ENCODE measurements around the gene RBM22. TPM values are rescaled to one million over a fixed set of nuclear protein-coding genes. Genes with fewer than 3 reads are reported as not detected.

The RBM22 gene
- total and polyA plus RNA-seq, 4 donors, result 27.2 to 49.9 (median 38.6) TPM

GRCh38 chr5:150642567-150642927 is 58.3 kb downstream of the RBM22 start:
- H3K4me3 ChIP-seq, result no peak overlapping the region
- no peak for TF ChIP-seq CTCF (IDR thresholded peaks at IDR 0.05; ENCODE audit: control extremely low read depth, extremely low read depth)

GRCh38 chr5:150641824-150642566 is 58.9 kb downstream of the RBM22 start:
- Histone ChIP-seq H3K9ac (ENCODE audit: insufficient read depth in 1 of 2, low read length in 2 of 2) (no peak overlapping the region), H3K27ac (ENCODE audit: low read depth in 1 of 2, low read length in 1 of 2) (peak overlapping the region; percentile 86 to 94), H3K4me3 (no peak overlapping the region), H3K36me3 (ENCODE audit: control insufficient read depth in 4 of 4, insufficient read depth in 4 of 4, low read length in 4 of 4) (no peaks in the 10 kb centered on the region), H3K27me3 (ENCODE audit: control insufficient read depth in 3 of 3, insufficient read depth in 3 of 3, low read length in 2 of 3) (no peaks in the 10 kb centered on the region), H3K4me1 (ENCODE audit: control insufficient read depth in 5 of 5, insufficient read depth in 5 of 5, low read length in 5 of 5) (peaks cover 24 to 64% (median 49%) of the 10 kb centered on the region in 5 donors), H3K9me3 (ENCODE audit: control insufficient read depth in 4 of 4, insufficient read depth in 3 of 4, low read length in 3 of 4) (no peaks in the 10 kb centered on the region)
- WGBS, 2 donors, result 65 to 86% methylated on average over 5 of the region's 5 CpGs
- ATAC-seq (ENCODE audit: insufficient read depth, low FRiP score) (no peak), DNase-seq (no peak)
- no peak for TF ChIP-seq CTCF (IDR thresholded peaks at IDR 0.05; ENCODE audit: control extremely low read depth, extremely low read depth)

More at GRCh38 chr5:150642567-150642927, 58.3 kb downstream of the RBM22 start:
- Histone ChIP-seq H3K27ac (ENCODE audit: low read depth in 1 of 2, low read length in 1 of 2) (peak overlapping the region; percentile 86 to 94), H3K36me3 (ENCODE audit: control insufficient read depth in 4 of 4, insufficient read depth in 4 of 4, low read length in 4 of 4) (no peaks in the 10 kb centered on the region), H3K9ac (ENCODE audit: insufficient read depth in 1 of 2, low read length in 2 of 2) (peak overlapping the region in 1 of 2 donors; percentile 35), H3K27me3 (ENCODE audit: control insufficient read depth in 3 of 3, insufficient read depth in 3 of 3, low read length in 2 of 3) (no peaks in the 10 kb centered on the region), H3K4me1 (ENCODE audit: control insufficient read depth in 5 of 5, insufficient read depth in 5 of 5, low read length in 5 of 5) (peaks cover 24 to 62% (median 52%) of the 10 kb centered on the region in 5 donors), H3K9me3 (ENCODE audit: control insufficient read depth in 4 of 4, insufficient read depth in 3 of 4, low read length in 3 of 4) (no peaks in the 10 kb centered on the region)
- 42 to 69% methylated on average over 5 of the region's 5 CpGs for WGBS, 2 donors
- peak; percentile 86 to 91 (median 88) for DNase-seq
- ATAC-seq (ENCODE audit: insufficient read depth, low FRiP score), result peak; percentile 10

- Histone ChIP-seq H3K27me3 (ENCODE audit: control insufficient read depth in 3 of 3, insufficient read depth in 3 of 3, low read length in 2 of 3) (no peaks in the 10 kb centered on the region), H3K4me3 (peak overlapping the region; percentile 11), H3K4me1 (ENCODE audit: control insufficient read depth in 5 of 5, insufficient read depth in 5 of 5, low read length in 5 of 5) (peaks cover 26 to 71% (median 49%) of the 10 kb centered on the region in 5 donors), H3K36me3 (ENCODE audit: control insufficient read depth in 4 of 4, insufficient read depth in 4 of 4, low read length in 4 of 4) (no peaks in the 10 kb centered on the region), H3K9ac (ENCODE audit: insufficient read depth in 1 of 2, low read length in 2 of 2) (peak overlapping the region in 1 of 2 donors; percentile 30), H3K9me3 (ENCODE audit: control insufficient read depth in 4 of 4, insufficient read depth in 3 of 4, low read length in 3 of 4) (no peaks in the 10 kb centered on the region), H3K27ac (ENCODE audit: low read depth in 1 of 2, low read length in 1 of 2) (peak overlapping the region; percentile 86 to 94)
- no peak for TF ChIP-seq CTCF (IDR thresholded peaks at IDR 0.05; ENCODE audit: control extremely low read depth, extremely low read depth)
- 46 to 71% methylated on average over 9 of the region's 9 CpGs for WGBS, 2 donors
- ATAC-seq (ENCODE audit: insufficient read depth, low FRiP score), result peak; percentile 15
- DNase-seq, result no peak
These were observed 59.8 kb downstream of the RBM22 start for GRCh38 chr5:150641006-150641570.

Other genes with a start within 250 kb of the RBM22 start
- gene NDST1, start 192.9 kb downstream of the RBM22 start, total RNA-seq, result 100 to 1,000 TPM in 1 of 2 donors, 10 to 100 TPM in 1; 71.6 to 145 TPM
- gene NDST1, start 192.9 kb downstream of the RBM22 start, polyA plus RNA-seq, result 10 to 100 TPM; 45.6 to 49.8 TPM
- 100 to 1,000 TPM in 1 of 2 donors, 10 to 100 TPM in 1; 10.3 to 111 TPM for gene SYNPO, start 60.4 kb downstream of the RBM22 start, total RNA-seq
- 10 to 100 TPM; 41.0 to 43.8 TPM for gene SYNPO, start 60.4 kb downstream of the RBM22 start, polyA plus RNA-seq
- 1 to 10 TPM in 1 of 2 donors, under 1 TPM in 1; 0.55 to 2.4 TPM for gene MYOZ3, start 39.8 kb downstream of the RBM22 start, total RNA-seq
- under 1 TPM; 0.39 to 0.40 TPM for gene MYOZ3, start 39.8 kb downstream of the RBM22 start, polyA plus RNA-seq
- gene DCTN4, start 58.0 kb upstream of the RBM22 start, total RNA-seq, result 100 to 1,000 TPM in 1 of 2 donors, 10 to 100 TPM in 1; 69.1 to 105 TPM
- gene DCTN4, start 58.0 kb upstream of the RBM22 start, polyA plus RNA-seq, result 10 to 100 TPM; 21.2 to 27.1 TPM
- gene SMIM3, start 77.7 kb upstream of the RBM22 start, total RNA-seq, result 10 to 100 TPM; 14.3 to 19.7 TPM
- 10 to 100 TPM; 14.0 to 54.8 TPM for gene SMIM3, start 77.7 kb upstream of the RBM22 start, polyA plus RNA-seq
- gene IRGM, start 145.5 kb upstream of the RBM22 start, total RNA-seq, result not detected
- under 1 TPM in 1 of 2 donors, not detected in 1; 0.25 TPM for gene IRGM, start 145.5 kb upstream of the RBM22 start, polyA plus RNA-seq
- gene ZNF300, start 203.9 kb upstream of the RBM22 start, total RNA-seq, result 10 to 100 TPM in 1 of 2 donors, 1 to 10 TPM in 1; 2.5 to 11.3 TPM
- 1 to 10 TPM; 1.8 to 3.4 TPM for gene ZNF300, start 203.9 kb upstream of the RBM22 start, polyA plus RNA-seq